ENCODE results near the gene GALNT7. TPM values are rescaled to one million over a fixed set of nuclear protein-coding genes. Genes with fewer than 3 reads are reported as not detected.
"Not testable (repeated sequence)": the region's sequence is repeated elsewhere in the genome, so short reads cannot be mapped to it uniquely, and the experiment has no call there.

GALNT7 gene, protein sequence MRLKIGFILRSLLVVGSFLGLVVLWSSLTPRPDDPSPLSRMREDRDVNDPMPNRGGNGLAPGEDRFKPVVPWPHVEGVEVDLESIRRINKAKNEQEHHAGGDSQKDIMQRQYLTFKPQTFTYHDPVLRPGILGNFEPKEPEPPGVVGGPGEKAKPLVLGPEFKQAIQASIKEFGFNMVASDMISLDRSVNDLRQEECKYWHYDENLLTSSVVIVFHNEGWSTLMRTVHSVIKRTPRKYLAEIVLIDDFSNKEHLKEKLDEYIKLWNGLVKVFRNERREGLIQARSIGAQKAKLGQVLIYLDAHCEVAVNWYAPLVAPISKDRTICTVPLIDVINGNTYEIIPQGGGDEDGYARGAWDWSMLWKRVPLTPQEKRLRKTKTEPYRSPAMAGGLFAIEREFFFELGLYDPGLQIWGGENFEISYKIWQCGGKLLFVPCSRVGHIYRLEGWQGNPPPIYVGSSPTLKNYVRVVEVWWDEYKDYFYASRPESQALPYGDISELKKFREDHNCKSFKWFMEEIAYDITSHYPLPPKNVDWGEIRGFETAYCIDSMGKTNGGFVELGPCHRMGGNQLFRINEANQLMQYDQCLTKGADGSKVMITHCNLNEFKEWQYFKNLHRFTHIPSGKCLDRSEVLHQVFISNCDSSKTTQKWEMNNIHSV
- total RNA-seq (ENCODE audit: insufficient read depth, low replicate concordance) = 29.6 TPM

DNA sequence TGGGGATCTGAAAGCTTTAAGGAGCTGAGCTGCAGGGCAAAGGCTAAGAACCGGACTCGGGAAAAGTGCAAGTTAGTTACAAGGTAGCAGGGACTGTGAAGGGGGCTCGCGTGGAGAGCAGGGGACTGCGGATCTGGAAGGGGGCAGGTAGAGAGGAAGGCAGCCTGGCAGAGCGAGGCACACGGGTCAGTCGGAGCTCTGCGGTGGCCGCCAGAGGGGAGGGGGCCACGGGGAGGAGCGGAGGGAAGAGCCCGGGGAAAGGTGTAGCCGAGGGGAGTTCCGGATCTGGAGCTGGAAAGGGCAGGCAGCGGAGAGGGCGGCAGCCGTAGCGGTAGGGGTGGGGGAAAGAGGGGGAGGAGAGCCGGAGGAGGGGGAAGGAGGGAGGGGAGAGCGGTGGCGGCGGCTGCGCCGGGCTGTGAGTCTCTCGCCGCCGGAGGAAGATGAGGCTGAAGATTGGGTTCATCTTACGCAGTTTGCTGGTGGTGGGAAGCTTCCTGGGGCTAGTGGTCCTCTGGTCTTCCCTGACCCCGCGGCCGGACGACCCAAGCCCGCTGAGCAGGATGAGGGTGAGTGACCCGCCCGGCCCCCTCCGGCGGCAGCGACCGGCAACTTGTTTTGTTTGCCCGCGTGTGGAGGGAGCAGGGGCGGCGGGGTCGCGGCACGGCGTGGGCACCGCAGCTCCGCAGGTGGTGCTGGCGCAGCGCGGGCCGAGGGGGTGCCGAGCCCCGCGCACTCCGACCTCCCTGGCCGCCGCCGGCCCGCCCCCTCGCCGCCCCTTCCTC lies at the start of gene GALNT7:
GALNT7 (plus strand) TSS at position 416 of the 782 bp plus-strand sequence; CDS start at position 441, 25 bp downstream.
- DNase-seq (ENCODE audit: low spot score) = peak; percentile 80

DNA sequence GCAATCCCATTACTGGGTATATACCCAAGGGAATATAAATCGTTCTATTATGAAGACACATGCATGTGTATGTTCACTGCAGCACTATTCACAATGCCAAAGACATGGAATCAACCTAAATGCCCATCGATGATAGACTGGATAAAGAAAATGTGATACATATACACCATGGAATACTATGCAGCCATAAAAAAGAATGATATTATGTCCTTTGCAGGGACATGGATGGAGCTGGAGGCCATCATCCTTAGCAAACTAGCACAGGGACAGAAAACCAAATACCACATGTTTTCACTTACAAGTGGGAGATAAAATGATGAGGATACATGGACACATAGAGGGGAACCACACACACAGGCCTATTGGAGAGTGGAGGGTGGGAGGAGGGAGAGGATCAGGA lies 49.8 kb upstream of the GALNT7 start:
- DNase-seq (ENCODE audit: low spot score) = not testable (repeated sequence)

DNA sequence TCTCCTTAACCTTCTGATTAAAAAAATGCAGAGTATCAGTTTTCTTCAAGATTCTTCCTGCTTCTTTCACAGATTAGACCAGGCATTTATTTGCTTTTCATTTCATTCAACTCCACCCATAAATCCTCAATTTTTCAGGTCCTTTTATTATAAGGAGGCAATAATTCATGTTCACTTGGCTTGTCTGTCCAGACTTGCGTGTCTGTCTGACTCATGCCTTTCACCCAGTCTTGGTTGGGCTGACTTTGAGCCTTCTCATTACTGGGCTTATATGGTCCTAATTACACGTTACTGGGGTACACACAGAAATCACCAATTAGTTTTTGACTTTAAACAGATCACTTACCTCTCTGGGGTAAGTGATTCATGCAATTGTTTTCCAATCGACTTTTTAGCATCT lies 48.8 kb upstream of the GALNT7 start:
- DNase-seq (ENCODE audit: low spot score) = peak; percentile 24

DNA sequence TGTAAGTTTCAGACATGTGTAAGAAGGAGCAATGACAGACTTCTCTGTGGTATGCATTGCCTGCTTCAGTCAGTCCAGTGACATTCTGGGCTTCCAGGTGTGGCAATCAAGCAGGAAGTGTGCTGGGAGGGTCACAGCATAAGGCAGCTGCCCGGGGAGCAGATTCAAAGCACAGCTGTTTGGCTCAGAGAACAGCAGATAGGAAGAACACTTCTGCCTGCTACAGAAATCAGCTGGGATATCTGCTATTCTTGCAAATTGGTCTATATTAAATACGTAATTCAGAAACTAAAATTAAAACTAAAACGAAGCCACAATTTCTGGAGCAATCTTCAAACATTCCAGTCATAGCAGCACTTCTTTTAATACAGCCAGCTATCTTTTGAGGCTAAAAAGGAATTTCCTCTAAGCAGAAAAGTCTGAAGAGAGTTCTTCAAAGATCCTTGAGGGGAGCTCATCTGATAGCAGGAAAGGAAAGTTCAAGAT lies 47.5 kb upstream of the GALNT7 start:
- DNase-seq (ENCODE audit: low spot score) = peak; percentile 88

DNA sequence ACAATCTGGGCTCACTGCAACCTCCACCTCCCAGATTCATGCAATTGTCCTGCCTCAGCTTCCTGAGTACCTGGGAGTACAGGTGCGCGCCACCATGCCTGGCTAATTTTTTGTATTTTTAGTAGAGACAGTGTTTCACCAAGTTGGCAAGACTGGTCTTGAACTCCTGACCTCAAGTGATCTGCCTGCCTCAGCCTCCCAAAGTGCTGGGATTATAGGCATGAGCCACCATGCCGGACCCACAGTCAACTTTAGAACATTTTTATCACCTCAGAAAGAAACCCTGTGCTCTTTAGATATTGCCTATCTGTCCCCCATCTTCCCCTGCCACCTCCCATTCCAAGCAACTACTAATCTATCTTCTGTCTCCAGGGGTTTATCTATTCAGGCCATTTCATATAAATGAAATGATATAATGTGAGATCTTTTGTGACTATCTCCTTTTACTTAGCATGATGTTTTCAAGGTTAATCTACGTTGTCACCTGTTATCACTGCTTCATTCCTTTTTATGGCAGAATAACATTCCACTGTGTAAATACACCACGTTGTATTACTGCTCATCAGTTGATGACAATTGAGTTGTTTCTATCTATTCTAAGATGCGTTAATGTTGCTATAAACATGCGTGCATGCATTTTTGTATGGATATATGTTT lies 44.3 kb upstream of the GALNT7 start:
- DNase-seq (ENCODE audit: low spot score) = no peak

DNA sequence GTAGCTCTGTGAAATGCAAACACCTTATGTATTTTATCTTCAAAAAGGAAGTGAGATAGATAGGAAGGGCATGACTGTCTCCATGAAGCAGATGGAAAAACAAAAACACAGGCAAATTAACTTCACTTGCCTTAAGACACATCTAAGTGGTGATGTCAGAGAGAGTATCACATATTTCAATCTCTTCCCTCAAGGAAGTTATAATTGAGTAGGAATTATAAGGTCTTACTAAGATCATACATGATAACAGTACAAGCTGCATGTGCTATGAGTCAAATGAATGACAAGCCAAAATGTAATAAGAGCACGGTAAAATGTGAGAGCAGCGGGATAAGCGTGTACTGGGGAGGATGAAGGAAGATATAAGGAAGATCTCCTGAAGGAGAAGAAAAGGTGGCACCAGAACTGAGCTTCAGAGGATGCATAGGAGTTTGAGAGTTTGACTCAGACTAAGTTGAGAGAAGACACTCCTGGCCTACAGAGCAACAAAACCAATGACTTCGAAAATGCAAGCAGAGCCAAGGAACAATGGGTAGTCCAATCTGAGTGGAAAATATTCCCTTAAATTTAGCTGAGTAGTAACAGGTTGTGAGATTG lies 43.3 kb upstream of the GALNT7 start:
- no peak for DNase-seq (ENCODE audit: low spot score)

DNA sequence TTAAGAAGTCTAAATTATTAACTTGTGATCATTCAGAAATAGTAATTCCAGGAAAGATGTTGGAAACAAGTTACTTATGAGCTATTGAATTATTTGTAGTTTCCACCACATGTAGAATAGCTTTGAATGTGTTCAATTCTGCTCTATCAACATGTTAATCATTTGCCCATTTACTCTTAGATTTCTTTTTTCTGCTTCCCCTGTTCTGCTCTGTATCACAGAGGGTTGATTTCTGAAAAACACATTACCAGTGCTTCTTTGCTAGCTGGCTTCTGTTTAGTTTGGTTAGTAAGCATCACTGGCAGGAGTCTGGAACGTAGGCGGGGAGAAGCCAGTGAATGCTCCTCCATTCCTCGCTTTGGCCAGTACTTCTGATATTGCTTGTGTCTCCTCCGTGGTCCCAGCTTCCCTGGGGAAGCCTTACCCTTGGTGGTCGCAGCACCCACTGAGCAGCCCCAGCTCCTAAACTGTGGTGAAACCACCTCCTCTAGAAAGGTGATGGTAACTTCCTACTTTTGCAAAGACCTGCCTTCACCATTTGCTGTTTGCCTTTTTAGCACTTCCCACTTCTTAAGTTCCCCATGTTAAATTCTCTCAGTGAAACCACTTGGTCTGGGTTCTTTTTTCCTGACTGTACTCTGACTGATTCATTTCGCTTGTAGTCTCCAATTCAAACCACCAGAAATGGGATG lies 40.3 kb upstream of the GALNT7 start:
- DNase-seq (ENCODE audit: low spot score) = no peak

DNA sequence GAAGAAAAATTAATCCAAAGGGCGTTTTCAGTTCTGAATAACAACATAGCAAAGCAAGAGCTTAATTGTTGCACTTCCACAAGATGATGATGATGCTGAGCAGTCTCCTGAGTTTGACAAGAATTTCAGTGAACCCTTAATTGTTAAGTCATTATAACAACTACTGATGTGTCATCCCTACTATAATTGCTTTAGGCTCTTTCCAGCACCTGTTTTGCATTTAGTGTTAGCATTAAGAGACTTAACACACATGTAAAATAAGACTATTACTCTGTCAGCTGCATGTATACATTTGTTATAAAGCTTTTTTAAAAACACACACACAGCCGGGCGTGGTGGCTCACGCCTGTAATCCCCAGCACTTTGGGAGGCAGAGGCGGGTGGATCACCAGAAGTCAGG lies 37.9 kb upstream of the GALNT7 start:
- no peak for DNase-seq (ENCODE audit: low spot score)

DNA sequence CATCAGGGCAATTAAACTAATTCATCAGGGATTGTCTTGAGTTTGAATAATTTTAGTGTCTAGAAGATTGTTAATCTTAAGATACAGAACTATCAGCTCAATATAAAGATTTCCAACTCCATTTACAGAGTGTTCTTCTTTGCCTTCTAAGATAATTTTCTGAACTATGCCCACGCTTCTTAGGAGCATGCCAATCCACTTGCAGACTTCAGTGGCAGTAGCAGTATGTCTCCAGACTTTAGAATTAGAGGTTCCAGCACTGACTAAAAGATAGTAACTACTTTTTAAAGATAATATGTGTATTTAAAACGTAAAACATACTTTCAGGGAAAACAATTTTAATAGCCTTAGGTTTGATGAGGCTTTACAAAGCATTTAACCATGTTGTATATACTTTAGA lies 34.2 kb upstream of the GALNT7 start:
- no peak for DNase-seq (ENCODE audit: low spot score)

DNA sequence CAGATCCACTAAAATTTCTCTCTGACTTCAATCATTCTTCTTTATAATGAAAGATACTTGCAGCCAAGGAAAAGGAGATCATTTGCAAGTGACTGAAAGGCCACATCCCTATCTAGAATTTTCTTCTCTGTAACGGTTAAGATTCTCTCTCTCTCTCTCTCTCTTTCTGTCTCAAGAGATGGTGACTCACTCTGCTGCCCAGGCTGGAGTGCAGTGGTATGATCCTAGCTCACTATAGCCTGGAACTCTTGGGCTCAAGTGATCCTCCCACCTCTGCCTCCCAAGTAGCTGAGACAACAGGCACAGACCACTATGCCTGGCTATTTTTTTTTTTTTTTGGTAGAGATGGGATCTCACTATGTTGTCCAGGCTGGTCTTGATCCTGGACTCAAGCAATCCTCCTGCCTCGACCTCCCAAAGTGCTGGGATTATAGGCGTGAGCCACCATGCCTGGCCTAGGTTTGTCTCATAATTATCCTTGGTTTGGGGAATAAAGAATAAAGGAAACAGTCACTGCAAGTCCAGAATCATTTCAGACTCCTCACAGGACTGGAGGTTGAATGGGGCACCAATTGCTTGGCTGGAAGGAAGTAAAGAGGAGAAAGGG lies 33.3 kb upstream of the GALNT7 start:
- DNase-seq (ENCODE audit: low spot score) = no peak

DNA sequence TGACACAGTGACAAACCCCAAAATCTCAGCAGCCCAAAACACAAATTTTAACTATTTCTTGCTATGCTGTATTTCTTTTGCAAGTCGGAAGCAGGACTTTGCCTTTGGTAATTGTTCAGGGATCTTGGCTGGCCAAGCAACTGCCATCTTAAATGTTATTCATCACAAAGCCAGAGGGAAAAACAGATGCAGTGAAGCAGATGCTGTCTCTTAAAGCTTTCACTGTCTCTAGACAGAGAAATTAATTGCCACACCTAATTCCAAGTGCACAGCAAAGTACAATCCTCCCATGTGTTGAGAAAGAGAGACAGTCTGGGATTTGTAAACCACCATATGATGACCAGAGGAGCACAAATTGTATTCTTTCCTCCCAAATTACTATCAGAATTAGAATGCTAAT lies 30.0 kb upstream of the GALNT7 start:
- DNase-seq (ENCODE audit: low spot score) = no peak

DNA sequence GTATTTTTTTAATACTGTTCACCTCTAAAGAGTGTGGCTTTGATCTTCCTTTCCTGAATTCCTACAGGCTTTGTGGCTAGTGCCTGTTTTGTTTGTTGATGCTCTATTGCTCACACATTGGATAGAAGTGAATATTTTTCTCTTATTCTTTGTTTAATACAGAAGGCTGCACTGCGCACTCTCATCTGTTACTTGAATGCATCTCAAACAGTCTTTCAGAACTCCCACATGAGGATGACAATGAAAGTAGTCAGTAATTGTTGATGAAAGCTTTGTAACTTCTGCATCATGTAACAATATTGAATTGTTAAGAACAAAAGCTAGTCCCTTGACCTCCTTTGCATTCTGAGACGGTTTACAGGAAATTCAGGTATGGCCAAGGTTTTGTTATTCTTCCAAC lies 29.1 kb upstream of the GALNT7 start:
- DNase-seq (ENCODE audit: low spot score) = no peak

DNA sequence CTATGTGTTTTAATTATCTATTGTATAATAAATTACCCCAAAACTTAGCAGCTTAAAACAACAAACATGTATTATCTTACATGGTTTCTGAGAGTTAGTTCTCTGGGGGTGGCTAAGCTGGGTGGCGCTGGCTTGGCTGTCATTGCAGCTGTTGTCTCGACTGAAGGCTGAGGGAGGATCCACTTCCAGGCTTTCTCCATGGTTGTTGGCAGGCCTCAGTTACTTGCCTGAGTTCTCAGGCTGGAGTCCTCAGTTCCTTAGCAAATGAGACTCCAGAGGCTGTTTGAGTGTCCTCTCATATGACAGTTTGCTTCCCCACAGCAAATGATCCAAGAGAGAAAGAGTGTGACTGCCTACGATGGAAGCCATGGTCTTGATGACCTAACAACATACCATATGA lies 23.5 kb upstream of the GALNT7 start:
- DNase-seq (ENCODE audit: low spot score) = no peak

DNA sequence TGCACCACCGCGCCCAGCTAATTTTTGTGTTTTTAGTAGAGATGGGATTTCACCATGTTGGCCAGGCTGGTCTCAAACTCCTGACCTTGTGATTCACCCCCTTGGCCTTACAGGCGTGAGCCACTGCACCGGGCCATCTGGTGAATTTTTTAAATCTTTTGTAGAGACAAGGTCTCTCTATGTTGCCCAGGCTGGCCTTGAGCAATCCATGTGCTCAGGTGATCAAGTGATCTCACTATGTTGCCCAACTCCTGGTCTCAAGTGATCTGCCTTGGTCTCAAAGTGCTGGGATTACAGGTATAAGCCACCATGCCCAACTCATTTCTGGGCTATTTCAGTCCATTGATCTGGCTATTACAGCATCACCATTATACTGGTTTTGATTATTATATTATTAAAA lies 22.2 kb upstream of the GALNT7 start:
- no peak for DNase-seq (ENCODE audit: low spot score)

DNA sequence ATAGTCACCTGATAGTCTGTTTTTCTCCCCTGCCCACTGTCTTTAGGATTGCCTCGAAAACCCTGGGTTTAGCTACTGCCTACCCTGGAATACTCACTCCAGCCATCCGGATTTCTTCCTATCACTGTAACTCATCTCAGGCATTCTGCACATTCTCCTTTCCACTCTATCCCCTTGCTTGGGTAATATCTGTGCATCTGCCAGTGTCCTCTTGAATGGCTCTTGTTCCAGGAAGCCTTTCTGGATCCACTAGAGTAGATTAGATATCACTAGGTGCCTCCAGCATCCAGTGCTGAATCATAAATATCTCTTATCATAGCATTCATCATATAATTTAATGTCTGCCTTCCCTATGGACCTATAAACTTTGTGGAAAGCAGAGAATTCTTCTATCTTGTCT lies 17.1 kb upstream of the GALNT7 start:
- DNase-seq (ENCODE audit: low spot score) = peak; percentile 7

DNA sequence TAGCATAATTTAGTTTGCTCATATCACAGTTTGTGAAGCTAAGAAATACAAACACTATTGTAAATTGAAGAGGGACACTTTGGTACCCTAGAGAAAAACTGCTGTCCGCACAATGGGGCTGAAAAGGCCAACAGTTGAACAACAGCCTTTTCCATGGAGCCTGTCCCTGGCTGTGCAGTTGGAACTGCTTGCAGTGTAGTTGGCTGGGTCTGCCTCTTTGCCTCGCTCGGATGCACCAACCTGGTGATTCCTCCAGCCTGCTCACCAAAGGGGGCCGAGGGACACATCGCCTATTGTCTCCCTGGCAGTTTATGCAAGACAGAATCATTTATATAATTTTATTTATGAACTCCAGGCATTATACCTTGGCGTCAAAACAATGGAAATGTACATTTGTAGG lies 16.5 kb upstream of the GALNT7 start:
- DNase-seq (ENCODE audit: low spot score) = no peak

DNA sequence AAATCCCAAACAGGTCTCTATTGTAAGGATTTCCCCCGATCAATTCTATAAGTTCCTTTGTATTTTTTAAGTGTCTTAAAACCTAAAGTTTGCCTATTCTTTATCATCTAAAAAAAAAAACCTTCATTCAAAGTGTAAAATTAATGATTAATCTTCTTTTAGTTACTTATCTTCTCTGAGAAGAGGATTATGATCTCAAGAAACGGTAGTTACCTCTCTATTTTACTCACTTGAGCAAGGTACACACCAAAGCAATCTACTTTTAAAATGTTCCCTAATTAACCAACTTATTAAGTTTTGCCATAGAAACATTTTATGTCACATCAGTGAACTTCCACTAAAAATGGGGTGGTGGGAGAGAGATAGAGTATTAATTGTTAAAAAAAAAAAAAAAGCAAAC lies 15.2 kb upstream of the GALNT7 start:
- DNase-seq (ENCODE audit: low spot score) = no peak

DNA sequence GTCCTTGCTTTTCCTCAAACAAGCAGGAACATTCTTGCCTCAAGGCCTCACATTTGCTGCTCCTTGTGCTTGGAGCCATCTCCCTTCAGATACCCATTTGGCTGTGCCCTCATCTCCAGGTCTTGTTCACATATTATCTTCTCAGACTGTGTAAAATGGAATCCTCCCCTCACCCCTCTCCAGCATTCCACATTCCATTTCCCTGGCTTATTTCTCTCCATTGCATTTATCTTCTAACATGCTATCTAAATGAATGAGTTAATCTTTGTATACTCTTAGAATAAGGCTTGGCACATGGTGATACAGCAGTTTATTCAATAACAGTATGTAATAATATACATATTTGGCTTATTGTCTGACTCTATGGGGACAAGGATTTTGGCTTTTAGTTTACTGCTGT lies 8.8 kb upstream of the GALNT7 start:
- DNase-seq (ENCODE audit: low spot score) = no peak

DNA sequence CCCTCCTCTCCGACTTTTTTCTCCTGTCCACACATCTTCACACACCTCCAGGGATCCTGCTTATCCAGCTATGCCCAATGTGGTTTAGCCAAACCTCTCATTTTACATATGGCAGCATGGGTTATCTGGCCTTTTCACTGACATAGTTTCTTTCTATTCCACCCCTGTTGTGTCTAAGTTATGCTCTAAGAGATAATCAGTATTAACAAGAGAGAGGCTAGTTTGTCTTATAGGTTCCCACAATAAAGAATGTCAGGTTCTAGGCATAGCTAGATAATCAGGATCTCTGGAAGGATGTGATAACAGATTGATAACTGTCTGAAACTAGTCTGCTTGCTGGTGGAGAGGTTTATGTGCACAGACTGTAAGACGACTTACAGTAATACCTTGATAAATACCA lies 7.7 kb upstream of the GALNT7 start:
- no peak for DNase-seq (ENCODE audit: low spot score)

DNA sequence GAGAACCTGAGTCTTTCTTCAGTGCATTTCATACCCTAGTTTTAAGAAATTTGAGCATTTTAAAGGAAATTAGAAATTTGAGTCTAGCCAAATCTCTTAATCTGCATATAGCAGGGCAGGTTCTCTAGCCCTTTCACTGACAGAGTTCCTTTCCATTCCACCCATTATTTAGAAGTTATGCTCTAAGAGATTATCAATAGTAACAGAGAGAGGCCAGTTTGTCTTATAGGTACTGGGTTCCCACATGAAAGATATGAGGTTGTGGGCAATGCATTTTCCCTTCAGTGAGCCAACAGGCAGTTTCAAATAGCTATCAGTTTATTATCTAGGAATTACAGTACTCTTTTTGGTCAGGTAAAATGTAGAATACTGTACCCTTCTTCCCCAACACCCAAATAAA lies 7.3 kb upstream of the GALNT7 start:
- no peak for DNase-seq (ENCODE audit: low spot score)
